Ovary (tissue), 9 donors: ENCODE results near the gene MIEF2. TPM values are rescaled to one million over a fixed set of nuclear protein-coding genes. Genes with fewer than 3 reads are reported as not detected.
A peak's percentile ranks its signal among the peaks of the same experiment; 100 is the strongest.

ENCODE experiments used
- DNase-seq, 5 donors: peaks; one replicate each; pipeline ENCODE4 v3.0.0-alpha.2; 2019 to 2020
- H3K27ac ChIP-seq, 2 donors: fragments of 200-600 bp; one replicate each; pipeline versions ENCODE4 v1.5.1 to v1.8.0; 2019 to 2022
- H3K27me3 ChIP-seq: fragments of 200-600 bp; one replicate; pipeline ENCODE4 v1.8.0; 2022
- H3K36me3 ChIP-seq: fragments of 200-600 bp; sonication (generic); one replicate; pipeline ENCODE4 v1.5.1; 2019
- H3K4me1 ChIP-seq: one replicate; pipeline ENCODE4 v1.8.1; 2013; ENCODE audit warnings: mild to moderate bottlenecking, moderate library complexity; ENCODE audit not compliant: insufficient read depth
- H3K4me3 ChIP-seq: fragments of 200-600 bp; sonication (generic); one replicate; pipeline ENCODE4 v1.5.1; 2017
- H3K9me3 ChIP-seq, 2 donors: fragments of 200-600 bp in 1 of 2; sonication (generic) in 1 of 2; one replicate each; pipeline versions ENCODE4 v1.5.1 to v1.8.1; 2013 to 2019; ENCODE audit warnings: mild to moderate bottlenecking in 1 of 2, moderate library complexity in 1 of 2
- CTCF ChIP-seq, 3 donors: fragments of 450-650 bp in 2 of 3; fragments of 200-600 bp in 1 of 3; IDR thresholded peaks; one replicate each; pipeline versions ENCODE4 v1.5.1 to v1.8.0; 2016 to 2022; ENCODE audit warnings: antibody characterized with exemption in 3 of 3, mild to moderate bottlenecking in 1 of 3
- EP300 ChIP-seq: sonication (generic); formaldehyde crosslinking; IDR thresholded peaks from one replicate; pipeline ENCODE4 v1.6.1; 2017; ENCODE audit warnings: antibody characterized with exemption
- POLR2A ChIP-seq: fragments of 450-650 bp; IDR thresholded peaks from one replicate; pipeline ENCODE4 v1.6.1; 2017; ENCODE audit warnings: antibody characterized with exemption, mild to moderate bottlenecking, moderate library complexity
- WGBS, 3 donors: extraction: QIAGEN DNeasy Blood & Tissue Kit in 1 of 3; methylation state at CpG; one replicate each; pipeline versions ENCODE4 v1.1.5 to v1.1.7; 2013 to 2017; 5-methylcytosine and 5-hydroxymethylcytosine counted together
- intact Hi-C, 4 donors: fragments of 100-400 bp; cut with DNase I; formaldehyde crosslinking; loops; one replicate each; pipeline versions ENCODE4 v1.11.0 to v1.15.1; 2022 to 2023
- polyA plus RNA-seq, 2 donors: library from polyadenylated mRNA; stranded (reverse); fragments of 200-250 nt in 1 of 2; fragments of 350-450 nt in 1 of 2; fragmentation: Illumina TruSeq in 1 of 2; extraction: RNeasy Lipid Tissue Mini Kit (QIAGEN cat#74804) in 1 of 2; gene quantifications; one replicate each; pipeline ENCODE4 v1.2.3, GENCODE V29; 2013 to 2014
- total RNA-seq, 7 donors: library from RNA; depleted of rRNA in 2 of 7; stranded (reverse); fragments of >200 nt in 2 of 7; fragmentation: NEBNext Ultra II Directional in 3 of 7; extraction: Animal tissue kit (Norgen Biotek cat#: 25700) in 3 of 7; gene quantifications; one replicate each; pipeline versions ENCODE4 v1.1.0 to v1.2.4, GENCODE V29; 2016 to 2023
- donor health status: DM: no; HTN: no; CAD: no; lungs with moderate emphysema.
- donor health status: DM: no; HTN: no; CAD: no.
- donor health status: Bipolar disorder and iron deficiency.
- donor health status: DM: yes; HTN: yes; CAD: no.
- donor health status: DM: no; HTN: no; CAD: no.
- donor health status: DM: yes; HTN: yes; CAD: no.

Gene MIEF2
- total and polyA plus RNA-seq, 9 donors: 4.0 to 36.1 (median 21.9) TPM

- WGBS, 3 donors: 64 to 78% (median 69%) methylated on average over 6 to 11 of the region's 11 CpGs
- Histone ChIP-seq H3K36me3 (no peaks in the 10 kb centered on the region), H3K27me3 (no peaks in the 10 kb centered on the region), H3K27ac (no peak overlapping the region), H3K4me1 (peaks cover 10% of the 10 kb centered on the region), H3K4me3 (no peak overlapping the region), H3K9me3 (no peaks in the 10 kb centered on the region)
- no peak for TF ChIP-seq POLR2A
- TF ChIP-seq EP300: no peak
- no peak for TF ChIP-seq CTCF (IDR thresholded peaks at IDR 0.05)
- DNase-seq: no peak
- intact Hi-C loops: no loop called here
Measured at GRCh38 chr17:18256351-18256750, 4.1 kb upstream of the MIEF2 start.

GRCh38 chr17:18256776-18257175 is 3.7 kb upstream of the MIEF2 start:
- Histone ChIP-seq H3K4me1 (peaks cover 14% of the 10 kb centered on the region), H3K36me3 (no peaks in the 10 kb centered on the region), H3K27ac (peak overlapping the region in 1 of 2 donors; percentile 90), H3K27me3 (no peaks in the 10 kb centered on the region), H3K9me3 (no peaks in the 10 kb centered on the region), H3K4me3 (no peak overlapping the region)
- 61 to 65% (median 62%) methylated on average over 7 of the region's 7 CpGs for WGBS, 3 donors
- no peak for DNase-seq
- TF ChIP-seq POLR2A (no peak), EP300 (no peak), CTCF (IDR thresholded peaks at IDR 0.05) (no peak)
- intact Hi-C loops: no loop called here

GRCh38 chr17:18257268-18257981 is 3.0 kb upstream of the MIEF2 start:
- H3K4me3 ChIP-seq: peak overlapping the region; percentile 93
- no peak for TF ChIP-seq EP300
- no peak for TF ChIP-seq CTCF (IDR thresholded peaks at IDR 0.05)
- TF ChIP-seq POLR2A: no peak
- H3K4me1 ChIP-seq: peaks cover 17% of the 10 kb centered on the region
- intact Hi-C loops: no loop called here
- H3K9me3 ChIP-seq: no peaks in the 10 kb centered on the region
- WGBS, 3 donors: 28 to 30% (median 28%) methylated on average over 17 to 18 of the region's 18 CpGs
- peak overlapping the region in 1 of 2 donors; percentile 90 for H3K27ac ChIP-seq
- DNase-seq: peak in 1 of 5 donors; percentile 41
- H3K36me3 ChIP-seq: no peaks in the 10 kb centered on the region
- no peaks in the 10 kb centered on the region for H3K27me3 ChIP-seq

GRCh38 chr17:18257982-18258355 is 2.5 kb upstream of the MIEF2 start:
- H3K4me3 ChIP-seq: peak overlapping the region; percentile 93
- TF ChIP-seq POLR2A (no peak), EP300 (no peak), CTCF (IDR thresholded peaks at IDR 0.05) (no peak)
- 0 to 1% (median 1%) methylated on average over 10 to 16 of the region's 16 CpGs for WGBS, 3 donors
- intact Hi-C loops: no loop called here
- H3K9me3 ChIP-seq: no peaks in the 10 kb centered on the region
- H3K36me3 ChIP-seq: no peaks in the 10 kb centered on the region
- H3K27ac ChIP-seq: peak overlapping the region; percentile 45 to 90
- peaks cover 17% of the 10 kb centered on the region for H3K4me1 ChIP-seq
- no peaks in the 10 kb centered on the region for H3K27me3 ChIP-seq
- peak in 3 of 5 donors; percentile 61 to 71 (median 68) for DNase-seq
